GM12878 (cell line): ENCODE measurements around the gene NR1D1.

Experiments used
- BRCA1 ChIP-seq: IDR thresholded peaks from 2 replicates; pipeline ENCODE4 v1.6.1; 2011; ENCODE audit warnings: low read depth, low read length, improper control_type of control experiment
- ESRRA ChIP-seq: IDR thresholded peaks from 2 replicates; pipeline ENCODE4 v1.6.1; 2012; ENCODE audit warnings: mild to moderate bottlenecking, low read length, improper control_type of control experiment
- RAD51 ChIP-seq: fragments of 450-650 bp; IDR thresholded peaks from 2 replicates; pipeline ENCODE4 v1.6.1; 2016; ENCODE audit warnings: moderate library complexity, mild to moderate bottlenecking, inconsistent platforms

- TF ChIP-seq BRCA1: no peak
- TF ChIP-seq RAD51: no peak
- no peak for TF ChIP-seq ESRRA
Observed at GRCh38 chr17:40095351-40095943, 4.9 kb downstream of the NR1D1 start.
